ENCODE data around the gene BRD1.

DNA sequence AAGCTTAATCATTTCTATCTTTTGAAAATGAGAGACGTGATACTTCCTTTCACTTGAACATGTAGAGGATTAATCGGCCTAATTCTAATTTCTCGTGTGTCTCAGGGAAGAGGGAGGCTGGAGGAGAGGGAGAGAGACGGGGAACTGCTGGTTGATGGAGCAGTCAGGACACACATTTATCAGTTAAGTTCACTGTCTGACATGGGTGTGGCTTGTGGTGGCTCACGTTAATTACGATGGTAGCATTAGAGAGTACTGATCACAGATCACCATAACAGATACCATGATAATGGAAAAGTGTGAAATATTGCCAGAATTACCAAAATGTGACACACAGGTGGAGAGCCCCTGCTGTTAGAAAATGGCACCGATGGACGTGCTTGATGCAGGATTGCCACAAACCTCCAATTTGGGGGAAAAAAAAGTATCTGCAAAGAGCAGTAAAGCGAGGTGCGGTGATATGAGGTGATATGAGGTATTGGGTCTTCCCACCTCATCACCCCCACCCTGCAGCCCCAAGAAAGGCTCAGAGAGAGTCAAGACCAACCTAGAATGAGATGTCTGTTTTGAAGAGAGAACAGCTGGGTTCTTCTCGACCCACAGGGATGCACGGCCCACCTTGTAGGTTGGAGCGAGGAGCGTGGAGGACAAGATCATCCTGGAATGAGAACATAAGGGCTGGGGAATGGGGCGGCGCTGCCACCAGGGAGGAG, 45.7 kb upstream of the BRD1 start:
- TF ChIP-seq, protein P1, sequence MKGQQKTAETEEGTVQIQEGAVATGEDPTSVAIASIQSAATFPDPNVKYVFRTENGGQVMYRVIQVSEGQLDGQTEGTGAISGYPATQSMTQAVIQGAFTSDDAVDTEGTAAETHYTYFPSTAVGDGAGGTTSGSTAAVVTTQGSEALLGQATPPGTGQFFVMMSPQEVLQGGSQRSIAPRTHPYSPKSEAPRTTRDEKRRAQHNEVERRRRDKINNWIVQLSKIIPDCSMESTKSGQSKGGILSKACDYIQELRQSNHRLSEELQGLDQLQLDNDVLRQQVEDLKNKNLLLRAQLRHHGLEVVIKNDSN (IDR thresholded peaks at IDR 0.05): no peak
- TF ChIP-seq RAD21 (IDR thresholded peaks at IDR 0.05; ENCODE audit: low read depth) (no peak), EGR1 (IDR thresholded peaks at IDR 0.05) (no peak), YY1 (IDR thresholded peaks at IDR 0.05; ENCODE audit: low read depth) (no peak), EP300 (IDR thresholded peaks at IDR 0.05; ENCODE audit: borderline replicate concordance) (no peak)
